HPDE6-E6E7 (cell line): ENCODE measurements around the gene GDF7.

Source experiments
- DNase-seq: peaks from one replicate; pipeline ENCODE4 v3.0.0; 2011; ENCODE audit warnings: missing footprints; ENCODE audit errors: extremely low spot score

The GDF7 gene

DNA sequence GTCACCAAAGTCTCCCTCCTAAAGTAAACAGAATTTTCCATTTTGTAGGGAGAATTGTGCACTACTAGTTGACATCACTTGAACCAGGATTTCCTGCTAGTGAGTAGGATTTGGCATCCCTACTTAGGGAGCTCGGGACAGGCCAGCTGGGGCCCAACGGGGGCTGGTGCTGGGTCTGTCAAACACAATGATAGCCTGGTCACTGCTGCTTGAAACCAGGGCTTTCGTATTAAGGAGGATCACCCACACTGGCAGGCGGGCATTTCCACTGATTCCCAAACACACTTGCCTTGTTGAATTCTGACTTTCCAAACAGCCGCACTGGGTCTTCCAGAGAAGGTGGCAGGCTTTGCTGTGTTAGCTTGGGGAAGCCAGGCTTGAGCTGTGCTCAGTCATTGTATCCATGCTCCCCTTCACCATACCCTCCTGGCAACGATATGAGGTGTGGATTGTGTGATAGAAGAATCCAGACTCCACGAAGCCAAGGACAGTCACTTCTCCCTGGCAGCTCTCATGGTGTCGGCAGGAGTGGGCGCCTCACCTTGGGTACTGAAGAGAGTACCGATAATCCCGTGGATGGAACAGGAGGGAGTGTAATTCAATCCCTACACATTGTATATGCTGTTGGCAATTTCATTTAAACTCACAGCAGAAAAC lies 7.5 kb downstream of the GDF7 start:
- DNase-seq, result no peak

DNA sequence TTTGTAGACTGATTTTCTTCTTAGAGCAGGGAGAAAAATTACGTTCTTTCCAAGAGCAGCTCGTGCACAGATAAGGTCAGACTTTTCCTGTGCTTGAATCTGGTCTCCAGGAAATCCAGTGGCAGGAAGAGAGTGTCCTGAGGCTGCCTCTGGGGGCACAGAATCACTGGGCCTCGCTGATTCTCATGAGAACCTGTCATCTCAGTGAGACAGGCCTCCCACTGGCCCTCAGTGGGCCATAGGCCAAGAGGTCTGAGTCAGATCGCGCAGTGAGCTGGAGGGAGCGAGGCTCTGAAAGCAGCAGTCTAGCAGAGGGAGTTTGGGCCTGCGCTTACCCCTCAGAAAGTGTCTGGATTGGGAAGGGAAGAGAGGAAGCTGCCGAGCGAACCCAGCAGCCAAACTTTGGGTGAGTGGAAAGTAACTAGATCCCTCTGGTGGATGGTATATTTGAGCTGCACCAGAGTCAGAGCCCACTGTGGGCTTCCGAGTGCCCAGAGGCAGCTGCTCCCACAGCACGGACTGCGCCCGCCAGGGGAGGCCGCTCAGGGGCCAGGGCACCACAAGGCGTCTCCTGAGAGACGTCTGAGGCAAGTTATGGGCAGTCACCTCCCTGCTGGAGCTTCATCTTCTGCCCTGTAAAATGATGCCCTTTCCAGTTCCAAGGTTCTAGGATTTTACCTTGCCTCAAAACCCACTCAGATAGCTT lies 8.2 kb downstream of the GDF7 start:
- DNase-seq, result peak; percentile 62

DNA sequence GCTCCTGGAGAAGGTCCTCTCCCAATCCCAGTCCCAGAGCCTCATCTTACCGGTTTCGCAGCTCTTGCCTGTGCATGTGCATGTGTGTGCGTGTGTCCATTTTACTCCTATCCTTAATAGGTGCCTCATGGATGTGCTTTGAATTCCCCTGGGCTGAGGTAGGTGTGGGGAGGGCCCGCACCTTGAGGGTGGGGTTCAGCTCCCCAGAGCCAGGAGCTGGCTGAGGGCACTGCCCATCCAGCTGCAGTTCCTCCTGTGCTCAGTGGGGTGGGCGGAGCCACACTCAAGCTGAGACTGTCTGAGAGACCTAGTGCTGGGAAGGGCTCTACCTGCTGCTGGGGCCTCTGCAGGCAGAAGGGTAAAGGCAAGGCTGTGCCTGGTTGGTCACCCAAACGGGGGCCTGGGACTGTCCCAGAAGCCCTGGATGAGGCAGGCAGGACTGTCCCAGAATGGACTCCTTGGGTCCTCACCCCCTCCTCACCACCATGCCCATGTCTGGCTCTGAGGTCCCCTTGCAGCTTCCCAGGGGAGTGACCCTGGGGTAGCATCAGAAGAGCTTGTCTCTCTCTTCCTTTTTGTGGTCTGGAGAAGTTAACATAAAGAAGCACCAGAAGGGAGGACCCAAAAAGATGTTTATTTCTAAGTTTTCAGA lies 8.9 kb downstream of the GDF7 start:
- DNase-seq, result peak; percentile 36

DNA sequence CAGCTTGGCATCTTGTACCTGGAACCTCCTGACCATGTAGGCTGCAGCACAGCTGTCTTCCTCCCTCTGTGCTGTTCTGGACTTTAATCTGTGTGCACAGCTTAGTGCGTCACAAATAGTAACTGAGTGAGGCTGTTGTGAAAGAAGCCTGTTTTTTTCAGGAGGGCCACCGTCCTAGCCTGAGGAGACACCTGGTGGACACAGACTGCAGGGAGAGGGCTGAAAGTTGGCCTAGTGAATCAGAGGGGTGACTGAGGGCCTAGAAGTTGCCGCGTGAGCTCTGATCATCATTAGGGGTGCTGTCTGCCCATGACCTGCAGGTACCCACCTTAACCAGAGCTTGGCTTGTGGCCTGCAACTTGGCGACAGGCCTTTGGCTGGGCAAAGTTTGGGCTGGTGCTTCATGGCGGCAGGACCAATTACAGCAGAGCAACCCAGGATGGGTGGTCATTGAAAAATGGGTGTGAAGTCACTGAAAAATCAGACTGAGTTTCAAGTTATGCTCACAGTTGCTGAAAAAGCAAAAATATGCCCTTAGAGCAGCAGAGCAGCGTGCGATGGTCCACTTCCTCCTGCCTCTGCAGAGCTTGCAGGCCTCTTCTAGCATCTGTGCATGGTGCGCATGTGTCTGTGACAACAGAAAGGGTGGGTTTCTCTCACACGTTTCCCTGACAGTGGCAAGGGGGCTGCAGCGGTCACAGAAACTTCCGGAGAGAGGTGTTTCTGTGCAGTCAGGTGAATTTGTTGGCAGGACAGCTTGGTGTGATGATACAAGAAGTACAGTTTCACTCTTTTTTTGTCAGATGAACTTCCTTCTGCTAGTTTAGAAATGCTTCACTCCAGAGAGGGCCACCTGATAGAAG lies 9.6 kb downstream of the GDF7 start:
- no peak for DNase-seq

DNA sequence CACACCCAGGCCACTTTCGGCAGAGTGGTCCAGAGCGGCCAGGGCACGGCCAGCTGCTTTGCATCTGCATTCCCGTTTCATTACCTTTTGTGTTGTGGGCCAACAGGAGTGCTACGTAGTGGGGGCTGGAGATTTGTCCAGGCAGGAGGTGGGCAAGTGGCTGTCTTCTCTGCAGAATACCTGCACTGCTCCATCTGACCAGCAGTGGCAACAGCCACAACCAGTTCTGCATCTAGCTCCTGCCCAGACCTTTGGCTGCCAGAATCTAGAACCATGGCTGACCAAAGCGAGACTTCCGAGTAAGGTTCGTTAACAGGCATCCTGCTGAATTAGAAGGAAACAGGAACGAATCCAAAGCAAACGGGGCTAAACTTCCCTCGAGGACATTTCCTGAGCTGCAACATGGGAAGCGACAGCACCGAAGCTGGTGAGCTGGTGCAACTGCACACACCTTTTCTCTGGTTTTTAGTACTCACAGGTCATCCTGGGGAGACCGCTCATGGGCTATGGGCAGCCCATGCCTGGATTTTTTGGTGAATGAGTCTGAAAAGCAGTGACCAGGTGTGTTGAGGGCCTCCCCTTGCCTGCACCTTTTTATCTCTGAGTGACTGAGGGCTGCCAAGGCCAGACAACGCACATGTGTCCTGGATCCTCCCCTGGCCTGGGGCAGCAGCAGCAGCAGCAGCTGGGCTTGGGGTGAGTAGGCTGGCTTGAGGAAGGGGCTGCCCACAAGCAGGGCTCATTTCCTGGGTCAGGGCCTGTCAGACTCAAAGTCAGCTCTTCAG lies 10.5 kb downstream of the GDF7 start:
- no peak for DNase-seq

DNA sequence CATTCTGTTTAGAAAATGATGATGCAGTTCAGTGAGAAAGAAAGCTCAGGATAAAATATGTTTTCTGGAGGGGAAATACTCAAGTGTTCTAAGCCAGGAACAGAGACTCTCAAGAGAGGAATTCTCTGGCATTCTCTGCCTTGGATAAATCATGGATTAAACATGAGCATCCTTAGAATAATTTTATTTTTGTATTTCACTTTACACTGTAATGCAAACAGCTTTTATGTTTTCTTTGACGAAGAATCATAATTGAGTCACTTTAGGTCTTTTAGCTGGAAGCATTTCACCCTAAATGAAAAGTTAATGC lies 11.1 kb downstream of the GDF7 start:
- DNase-seq, result no peak

DNA sequence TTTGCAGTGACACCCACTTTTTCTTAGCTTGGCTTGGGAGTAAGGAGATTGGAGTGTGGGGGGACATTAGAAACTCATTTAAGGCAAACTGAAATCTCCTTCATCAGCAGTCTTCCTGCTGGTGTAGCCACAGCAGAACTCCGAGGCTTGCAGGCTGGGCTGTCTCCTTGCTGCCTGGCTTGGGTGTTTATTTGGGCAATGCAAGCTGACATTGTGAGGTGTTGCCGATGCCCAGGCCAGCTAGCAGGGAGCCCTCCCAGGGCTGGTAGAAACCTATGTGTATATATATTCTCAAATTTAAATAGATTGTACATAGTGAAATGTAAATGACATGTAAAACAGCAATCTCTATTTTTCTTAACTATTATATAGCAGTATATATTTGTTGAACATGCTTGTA lies 11.8 kb downstream of the GDF7 start:
- no peak for DNase-seq

DNA sequence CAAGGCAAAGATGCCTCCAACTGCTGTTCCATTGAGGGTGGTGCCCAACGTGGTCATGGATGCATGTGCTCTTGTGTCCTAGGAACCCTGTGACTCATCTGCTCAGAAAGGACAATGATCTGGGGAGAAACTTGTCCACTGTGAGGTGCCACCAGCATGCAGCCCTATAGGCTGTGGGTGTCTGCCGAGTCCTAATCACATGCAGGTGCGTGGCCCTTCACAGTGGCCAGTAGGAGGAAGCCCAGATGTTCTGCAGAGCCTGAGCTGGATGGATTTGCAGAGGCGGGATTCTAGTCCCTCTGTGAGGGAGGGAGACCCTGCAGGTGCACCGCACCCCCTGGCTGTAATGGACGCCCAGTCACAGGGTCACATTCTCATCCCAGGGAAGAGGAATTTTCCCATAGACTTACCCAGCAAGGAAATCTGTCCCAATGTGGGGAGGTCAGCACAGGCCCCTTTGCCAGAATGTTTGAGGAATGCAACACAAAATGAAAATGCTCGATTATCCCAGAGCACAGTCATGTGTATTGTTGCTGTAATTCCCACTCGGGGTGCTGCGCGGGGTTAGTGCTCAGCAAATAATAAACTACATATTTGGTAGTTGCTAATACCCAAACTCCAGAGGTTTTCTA lies 13.9 kb downstream of the GDF7 start:
- DNase-seq, result no peak

DNA sequence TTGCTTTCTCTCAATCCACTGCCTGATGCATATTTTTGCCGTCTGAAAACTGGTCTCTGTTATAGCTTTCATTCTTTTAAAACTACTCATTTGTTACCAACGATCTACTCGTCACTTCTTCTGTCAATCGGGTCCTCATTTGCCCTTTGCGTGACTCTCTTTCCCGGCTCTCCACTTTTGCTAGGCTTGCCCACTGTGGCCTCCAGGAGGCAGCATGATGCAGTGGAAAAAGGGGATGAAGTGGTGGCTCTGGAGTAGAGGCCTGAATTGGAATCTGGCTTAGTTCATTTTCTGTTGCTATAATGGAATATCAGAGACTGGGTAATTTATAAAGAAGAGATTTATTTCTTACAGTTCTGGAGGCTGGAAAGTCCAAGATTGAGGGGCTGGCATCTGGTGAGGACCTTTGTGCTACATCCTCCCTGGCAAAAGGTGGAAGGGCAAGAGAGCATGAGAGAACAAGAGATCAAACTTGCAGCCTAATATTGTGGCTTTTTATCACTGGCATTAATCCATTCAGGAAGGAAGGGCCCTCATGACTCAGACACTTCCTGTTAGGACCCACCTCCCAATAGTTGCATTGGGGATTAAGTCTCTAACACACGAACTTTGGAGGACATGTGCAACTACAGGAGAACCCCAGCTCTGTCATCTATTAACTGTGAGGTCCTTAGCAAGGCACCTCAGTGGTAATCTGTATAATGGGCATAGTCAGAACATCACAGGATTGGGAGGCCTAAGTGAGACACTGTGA lies 15.4 kb downstream of the GDF7 start:
- no peak for DNase-seq

DNA sequence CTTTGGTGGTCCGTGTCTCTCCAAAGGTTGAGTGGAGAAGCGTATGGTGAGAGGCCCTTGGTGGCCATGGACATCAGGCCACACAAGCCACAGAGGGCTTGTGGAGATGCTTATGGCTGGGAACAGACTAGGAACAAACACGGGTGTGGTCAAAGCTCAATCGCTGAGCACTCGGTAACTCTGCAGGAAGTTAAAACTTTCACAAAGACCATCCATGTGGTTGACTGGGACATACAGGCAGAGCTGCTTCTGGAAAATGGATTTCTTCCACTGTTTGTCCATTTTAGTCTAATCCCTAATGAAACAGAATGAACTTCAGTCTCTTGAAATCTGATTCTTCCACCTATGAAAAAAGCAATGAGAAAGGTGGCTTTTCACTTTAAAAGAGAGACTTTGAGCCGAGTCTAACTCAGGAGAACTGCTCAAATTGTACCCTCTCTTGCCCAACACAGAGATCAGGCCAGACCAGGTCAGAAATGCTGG lies 17.7 kb downstream of the GDF7 start:
- DNase-seq, result no peak

DNA sequence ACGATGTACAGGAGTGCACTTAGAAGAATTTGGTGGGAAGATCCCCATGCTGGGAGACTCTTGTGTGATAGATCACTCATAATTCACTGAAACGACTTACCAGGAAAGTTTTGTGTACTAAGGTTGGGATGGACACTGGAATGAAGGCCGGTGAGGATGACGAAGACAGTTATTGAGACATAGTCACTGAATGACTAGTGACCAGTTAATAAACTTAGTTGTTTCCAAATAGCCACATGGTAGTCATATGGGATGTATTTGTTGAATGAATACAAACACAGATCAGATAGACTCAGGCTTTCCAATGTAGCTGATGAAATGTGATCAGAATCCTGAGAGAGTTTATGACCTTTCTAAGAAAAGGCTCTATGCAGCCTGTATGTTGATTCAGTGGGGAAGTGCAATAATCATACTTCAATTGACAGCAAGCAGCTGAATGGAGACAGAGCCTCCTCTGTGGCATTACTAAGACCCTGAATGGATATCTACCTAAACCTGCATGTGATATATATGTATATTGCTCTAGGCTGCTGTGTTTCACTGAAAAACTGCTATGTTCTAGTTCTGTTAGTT lies 20.4 kb downstream of the GDF7 start:
- DNase-seq, result no peak

DNA sequence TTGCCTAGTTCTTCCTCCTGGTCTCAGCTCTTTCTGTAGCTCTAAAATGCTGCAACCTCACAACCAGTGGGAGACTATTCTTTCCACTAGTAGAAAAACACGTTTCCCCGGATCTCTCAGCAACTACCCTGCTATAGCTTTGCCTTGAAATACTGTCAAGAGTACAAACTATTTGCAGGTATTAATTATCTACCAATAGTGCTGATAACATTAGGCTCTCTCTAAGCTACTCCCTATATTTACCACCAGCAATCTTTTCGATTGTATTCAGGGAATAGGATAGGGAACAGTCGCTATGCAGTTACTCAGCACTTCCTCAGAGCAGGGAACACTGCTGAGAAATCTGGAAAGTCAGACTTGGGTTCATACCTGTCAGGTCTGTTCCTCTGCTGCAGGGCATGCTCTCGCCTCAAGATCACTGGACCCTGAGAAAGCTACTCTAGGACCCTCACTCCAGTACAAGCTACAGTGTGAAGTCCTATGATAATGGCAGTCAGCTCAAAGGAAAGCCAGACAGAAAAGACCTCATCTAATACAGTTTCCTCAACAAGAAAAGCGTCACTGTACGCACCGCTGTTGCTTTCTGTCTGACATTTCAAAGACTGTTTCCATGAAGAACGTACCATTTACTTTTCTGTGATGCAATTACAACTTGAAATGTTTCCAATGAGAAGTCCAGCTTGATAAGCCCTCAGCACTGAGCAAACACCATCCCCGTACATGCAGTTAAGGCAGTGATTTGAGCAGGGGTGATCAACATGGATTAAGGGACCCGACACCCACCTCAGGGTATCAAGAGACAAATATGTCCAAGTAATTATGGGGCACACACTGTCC lies 22.7 kb downstream of the GDF7 start:
- no peak for DNase-seq

DNA sequence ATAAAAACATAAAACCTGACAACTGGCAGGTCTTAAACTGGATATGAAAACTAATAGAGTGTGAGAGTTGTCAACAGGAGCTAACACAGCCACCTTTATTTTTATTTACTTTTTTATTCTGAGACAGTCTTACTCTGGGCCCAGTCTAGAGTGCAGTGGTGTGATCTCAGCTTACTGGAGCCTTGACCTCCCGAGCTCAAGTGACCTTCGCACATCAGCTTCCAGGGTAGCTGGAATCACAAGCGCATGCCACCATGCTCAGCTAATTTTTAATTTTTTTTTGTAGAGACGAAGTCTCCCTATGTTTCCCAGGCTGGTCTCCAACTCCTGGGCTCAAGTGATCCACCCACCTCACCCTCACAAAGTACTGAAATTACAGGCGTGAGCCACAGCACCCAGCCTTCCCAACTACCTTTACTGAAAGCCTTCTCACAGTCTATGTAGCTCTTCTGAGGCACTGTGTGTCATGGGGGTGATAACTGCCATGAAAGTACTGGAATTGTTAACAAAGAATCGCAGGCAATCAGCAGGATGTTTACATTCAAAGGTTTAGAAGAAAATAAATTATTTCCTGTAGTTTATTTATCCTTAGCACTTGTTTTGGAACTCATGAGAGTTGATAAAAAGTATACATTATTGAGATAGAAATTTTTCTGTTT lies 24.3 kb downstream of the GDF7 start:
- no peak for DNase-seq

DNA sequence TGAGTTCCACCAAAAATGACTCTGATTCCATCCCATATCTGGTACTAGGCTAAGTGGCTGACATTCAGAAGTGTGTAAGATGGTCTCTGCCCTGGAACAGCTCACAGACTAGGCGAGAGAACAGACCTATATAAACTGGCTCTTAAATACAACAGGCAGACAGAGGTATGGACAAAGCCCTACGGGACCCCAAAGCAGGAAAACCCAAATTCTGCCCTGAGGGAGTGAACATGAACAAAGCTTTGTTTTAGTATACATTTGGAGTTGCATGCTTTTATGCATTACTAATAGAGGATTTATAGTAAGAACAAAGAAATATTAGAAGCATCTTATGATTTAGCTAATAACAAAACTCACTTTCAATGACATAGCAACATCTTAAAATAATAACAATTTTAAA lies 25.1 kb downstream of the GDF7 start:
- no peak for DNase-seq

DNA sequence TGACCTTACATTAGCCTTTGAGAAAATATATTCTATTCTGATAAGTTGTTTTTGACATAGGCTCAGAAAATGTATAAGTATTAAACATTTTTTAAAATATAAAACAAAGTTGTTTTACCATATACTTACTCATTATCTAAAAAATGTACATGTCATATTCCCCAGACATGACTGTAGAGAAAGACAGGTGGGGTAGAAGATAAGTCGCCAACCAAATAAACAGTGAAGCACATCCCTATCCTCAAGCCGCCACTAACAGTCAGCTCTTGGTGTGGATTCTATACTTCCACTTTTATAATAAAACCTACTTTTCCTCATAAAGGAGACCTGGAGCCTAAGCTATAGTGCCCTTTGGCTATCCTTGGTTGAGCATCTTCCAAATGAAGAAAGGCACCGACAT lies 26.4 kb downstream of the GDF7 start:
- DNase-seq, result no peak

DNA sequence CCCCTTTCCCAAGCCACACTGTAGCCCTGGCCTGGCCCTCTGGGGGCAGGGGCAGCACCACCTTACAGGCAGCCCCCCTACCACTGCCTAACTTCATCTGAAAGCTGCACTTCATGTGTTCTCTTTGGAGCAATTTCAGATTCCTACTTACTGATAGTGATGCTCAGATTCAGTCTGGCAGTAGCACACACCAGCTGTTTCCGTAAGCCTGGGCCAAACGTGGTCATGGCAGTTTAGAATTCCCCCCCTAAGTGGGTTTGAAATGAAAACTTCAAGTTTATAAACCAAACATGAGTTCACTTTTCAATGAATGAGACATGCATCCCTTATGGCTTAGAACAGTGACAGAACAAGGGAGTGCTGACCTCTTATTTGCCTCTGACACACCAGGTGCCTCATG lies 29.4 kb downstream of the GDF7 start:
- DNase-seq, result no peak

DNA sequence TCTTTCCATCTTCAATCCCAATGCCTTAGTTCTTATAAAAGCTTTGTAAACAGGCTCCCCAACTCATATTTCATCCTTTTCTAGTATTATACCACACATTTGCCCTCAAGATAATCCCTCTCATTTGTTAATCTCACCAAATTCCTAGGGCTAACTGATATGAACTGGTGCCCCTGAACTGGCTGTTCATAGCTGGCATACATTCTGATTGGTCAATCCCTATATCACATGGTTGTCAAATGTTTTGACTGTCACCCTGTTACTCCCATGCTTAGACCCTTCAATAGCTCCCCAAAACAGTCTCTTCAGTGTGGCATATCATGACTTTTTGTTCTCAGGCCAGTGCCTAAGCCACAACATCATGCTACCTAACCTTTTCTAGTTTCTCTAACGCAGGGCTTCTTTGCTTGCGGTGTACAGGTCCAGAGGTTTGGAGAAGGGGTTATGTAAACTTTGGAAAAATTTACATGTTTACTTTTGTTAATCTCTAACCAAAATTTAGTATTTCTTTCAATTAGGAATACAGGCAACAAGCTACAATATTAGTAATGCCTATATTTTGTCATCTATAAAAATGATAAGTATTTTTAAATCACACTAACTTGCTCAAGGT lies 30.5 kb downstream of the GDF7 start:
- DNase-seq, result no peak
